OCI-LY3 (cell line): ENCODE results near the gene TPCN1.

Experiments used
- EZH2phosphoT487 ChIP-seq: fragments of 200-600 bp; shearing (Covaris generic); IDR thresholded peaks from 2 replicates; pipeline ENCODE4 v1.6.1; 2018; ENCODE audit warnings: antibody characterized with exemption, mixed run types, low read depth
- TF ChIP-seq, protein P1 (sequence below): fragments of 200-600, 300-600 bp; sonication (generic); IDR thresholded peaks from 2 replicates; pipeline ENCODE4 v1.5.1; 2014; ENCODE audit warnings: antibody characterized with exemption, low read length, low read depth

DNA sequence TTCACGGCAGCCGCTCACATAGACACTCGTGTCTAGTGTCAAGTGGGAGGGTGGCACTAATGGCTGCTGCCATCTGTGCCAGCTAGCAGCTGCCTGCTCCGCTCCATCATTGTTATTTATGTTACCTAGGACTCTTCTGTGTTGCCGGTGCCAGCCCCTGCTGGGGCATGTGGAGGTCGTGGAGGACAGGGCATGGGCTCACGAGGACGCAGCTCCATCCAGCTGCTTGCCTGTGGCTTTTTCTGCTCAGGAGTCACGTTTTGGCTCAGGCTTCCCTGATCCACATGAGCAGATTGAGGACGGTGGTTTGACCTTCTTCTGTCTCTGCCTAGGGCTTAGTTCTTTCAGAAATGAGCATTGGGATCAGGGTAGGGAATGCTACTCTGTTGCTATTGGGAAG, 31.2 kb downstream of the TPCN1 start:
- TF ChIP-seq EZH2phosphoT487: no peak
- TF ChIP-seq, protein P1, sequence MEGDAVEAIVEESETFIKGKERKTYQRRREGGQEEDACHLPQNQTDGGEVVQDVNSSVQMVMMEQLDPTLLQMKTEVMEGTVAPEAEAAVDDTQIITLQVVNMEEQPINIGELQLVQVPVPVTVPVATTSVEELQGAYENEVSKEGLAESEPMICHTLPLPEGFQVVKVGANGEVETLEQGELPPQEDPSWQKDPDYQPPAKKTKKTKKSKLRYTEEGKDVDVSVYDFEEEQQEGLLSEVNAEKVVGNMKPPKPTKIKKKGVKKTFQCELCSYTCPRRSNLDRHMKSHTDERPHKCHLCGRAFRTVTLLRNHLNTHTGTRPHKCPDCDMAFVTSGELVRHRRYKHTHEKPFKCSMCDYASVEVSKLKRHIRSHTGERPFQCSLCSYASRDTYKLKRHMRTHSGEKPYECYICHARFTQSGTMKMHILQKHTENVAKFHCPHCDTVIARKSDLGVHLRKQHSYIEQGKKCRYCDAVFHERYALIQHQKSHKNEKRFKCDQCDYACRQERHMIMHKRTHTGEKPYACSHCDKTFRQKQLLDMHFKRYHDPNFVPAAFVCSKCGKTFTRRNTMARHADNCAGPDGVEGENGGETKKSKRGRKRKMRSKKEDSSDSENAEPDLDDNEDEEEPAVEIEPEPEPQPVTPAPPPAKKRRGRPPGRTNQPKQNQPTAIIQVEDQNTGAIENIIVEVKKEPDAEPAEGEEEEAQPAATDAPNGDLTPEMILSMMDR: no peak
